G401 (cell line): ENCODE data around the gene SPOCK2. TPM values are rescaled to one million over a fixed set of nuclear protein-coding genes. Genes with fewer than 3 reads are reported as not detected.
A peak's percentile ranks its signal among the peaks of the same experiment; 100 is the strongest.

Experiments
- DNase-seq: peaks from one replicate; pipeline ENCODE4 v3.0.0-alpha.2; 2015; ENCODE audit warnings: low spot score
- in situ Hi-C: cut with HindIII; loops from 2 replicates; pipeline ENCODE4 v1.10.0; 2016; ENCODE audit warnings: low sequenced_read_pairs, mixed read lengths
- total RNA-seq: library from RNA; depleted of rRNA; stranded (reverse); fragments of >200 nt; shearing (Covaris generic); gene quantifications from 2 replicates; pipeline ENCODE4 v1.2.3, GENCODE V29; 2014; rRNA removed

The SPOCK2 gene
- total RNA-seq, 1 experiment from 2014 or later: 0.17 TPM

DNA sequence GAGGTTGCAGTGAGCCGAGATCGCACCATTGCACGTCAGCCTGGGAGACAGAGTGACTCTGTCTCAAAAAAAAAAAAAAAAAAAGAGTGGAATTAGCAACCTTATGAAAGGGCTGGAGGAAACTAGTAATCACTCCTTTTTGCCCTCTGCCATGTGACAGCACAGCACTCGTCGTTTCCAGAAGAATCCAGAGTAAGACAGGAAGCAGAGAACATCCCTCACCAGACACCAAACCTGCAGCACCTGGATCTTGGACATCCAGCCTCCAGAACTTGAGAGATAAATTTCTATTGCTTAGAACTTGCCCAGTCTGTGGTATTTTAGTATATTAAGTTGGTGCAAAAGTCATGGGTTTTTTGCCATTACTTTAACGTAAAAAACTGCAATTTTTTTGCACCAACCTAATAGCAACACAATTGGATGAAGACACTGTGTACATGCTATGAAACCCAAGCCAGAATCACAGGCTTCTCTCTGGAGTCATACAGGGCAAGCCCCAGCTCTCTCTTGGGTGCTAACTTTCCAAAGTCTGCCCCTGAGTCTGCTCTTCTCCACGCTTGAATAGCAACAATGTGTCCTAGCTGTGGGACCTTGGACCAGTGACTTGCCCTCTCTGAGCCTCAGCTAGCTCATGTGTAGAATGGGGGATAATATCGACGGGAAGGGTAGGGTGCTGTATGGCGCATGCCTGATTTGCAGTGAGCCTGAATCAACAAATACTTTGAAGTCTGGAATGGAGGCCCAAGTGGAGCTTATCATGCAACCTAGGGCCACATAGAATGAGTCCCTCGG is 69.1 kb downstream of the SPOCK2 start:
- in situ Hi-C loops: no loop called here
- no peak for DNase-seq

GRCh38 chr10:72016608-72017300 is 71.6 kb downstream of the SPOCK2 start:
- in situ Hi-C loops: no loop called here
- DNase-seq: no peak

DNA sequence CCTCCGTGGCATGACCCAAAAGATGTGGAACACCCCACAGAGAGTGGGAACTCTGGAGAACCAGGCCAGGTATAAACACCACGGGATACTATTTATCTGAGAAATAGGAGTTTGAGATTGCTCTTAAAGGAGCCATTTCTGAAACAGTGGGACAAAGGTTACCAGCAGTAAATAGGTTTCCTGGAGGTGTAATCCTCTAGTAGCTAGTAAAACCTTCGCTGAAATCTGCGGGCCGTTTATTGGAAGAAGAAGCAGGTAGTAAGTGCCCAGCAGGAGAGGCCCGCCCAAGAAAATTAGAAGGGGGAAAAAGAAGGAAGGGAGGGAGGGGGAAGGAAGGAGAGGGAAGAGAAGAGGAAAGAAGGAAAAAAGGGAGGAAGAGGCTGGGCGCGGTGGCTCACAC is 72.5 kb downstream of the SPOCK2 start:
- no peak for DNase-seq

DNA sequence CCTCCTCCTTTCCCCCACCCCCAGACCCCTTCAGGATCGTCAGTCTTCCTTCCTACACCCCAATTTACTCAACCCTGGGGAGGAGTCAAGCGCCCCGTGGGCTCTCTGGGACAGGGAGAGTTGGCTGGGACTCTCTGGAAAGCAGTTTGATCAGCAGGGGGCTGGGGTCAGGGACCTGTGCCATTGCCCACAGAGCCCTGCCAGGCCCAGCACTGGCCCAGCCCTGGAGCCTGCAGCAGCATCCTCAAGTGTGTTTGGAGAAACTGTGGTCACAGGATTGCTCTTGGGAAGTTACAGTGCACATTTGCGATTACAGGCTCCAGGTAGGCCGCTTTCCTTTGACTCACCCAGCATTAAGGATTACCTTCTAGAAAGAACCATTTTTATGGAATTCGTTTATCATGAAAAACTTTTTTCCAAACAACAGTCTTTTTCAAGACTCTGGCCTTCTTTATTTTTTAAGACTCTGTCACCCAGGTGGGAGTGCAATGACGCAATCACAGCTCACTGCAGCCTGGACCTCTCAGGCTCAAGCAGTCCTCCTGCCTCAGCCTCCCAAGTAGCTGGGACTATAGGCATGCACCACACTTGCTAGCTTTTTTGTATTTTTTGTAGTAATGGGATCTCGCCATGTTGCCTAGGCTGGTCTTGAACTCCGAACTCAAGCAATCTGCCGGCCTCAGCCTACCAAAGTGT is 73.4 kb downstream of the SPOCK2 start:
- in situ Hi-C loops: no loop called here
- no peak for DNase-seq

More for the DNA sequence above, 72.5 kb downstream of the SPOCK2 start:
- in situ Hi-C loops: no loop called here

DNA sequence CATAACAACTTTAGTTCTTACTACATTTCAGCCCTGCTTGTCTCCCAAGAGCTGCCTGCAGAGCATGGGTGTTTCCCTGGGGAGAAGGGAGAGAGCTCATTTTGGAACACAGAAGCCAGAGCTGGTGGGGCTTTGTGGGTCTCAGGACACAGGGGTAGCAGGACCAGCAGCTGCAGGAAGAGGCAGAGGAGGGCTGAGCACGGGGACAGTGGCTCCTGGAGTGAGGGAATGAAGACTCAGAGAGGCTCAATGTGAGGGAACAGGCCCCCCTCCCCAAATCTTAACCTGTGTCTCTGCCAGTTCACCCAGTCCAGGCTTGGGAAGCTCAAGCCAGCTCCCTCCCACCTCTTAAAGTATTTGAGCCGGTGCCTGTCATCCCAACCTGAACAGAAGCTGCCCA is 74.2 kb downstream of the SPOCK2 start:
- in situ Hi-C loops: no loop called here
- no peak for DNase-seq

- in situ Hi-C loops: no loop called here
- peak; percentile 83 for DNase-seq
Measured at GRCh38 chr10:72013202-72013945, 75.0 kb downstream of the SPOCK2 start.

GRCh38 chr10:72012796-72013195 is 75.6 kb downstream of the SPOCK2 start:
- in situ Hi-C loops: no loop called here
- DNase-seq: peak; percentile 63

DNA sequence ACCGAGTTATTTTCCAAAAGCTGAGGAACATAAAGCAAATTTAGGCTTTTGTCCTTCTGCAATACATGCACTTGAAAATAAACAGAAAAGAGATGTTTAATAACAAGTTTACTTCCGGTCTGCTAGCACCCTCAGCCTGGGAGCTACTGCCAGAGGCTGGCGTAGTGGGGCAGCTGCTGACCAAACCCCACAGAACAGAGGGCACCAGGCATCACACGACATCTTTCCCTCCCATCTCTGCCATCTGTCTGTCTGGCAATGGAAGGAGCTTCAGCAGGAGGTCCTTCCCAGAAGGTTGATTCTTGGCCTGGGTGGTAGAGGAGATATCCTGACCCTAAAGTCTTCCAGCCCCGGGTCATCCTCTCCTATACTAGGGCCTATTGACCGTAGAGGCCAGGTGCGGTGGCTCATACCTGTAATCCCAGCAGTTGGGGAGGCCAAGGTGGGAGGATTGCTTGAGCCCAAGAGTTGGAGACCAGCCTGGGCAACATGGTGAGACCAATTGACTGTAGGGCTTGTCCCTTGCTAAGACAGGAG is 76.3 kb downstream of the SPOCK2 start:
- in situ Hi-C loops: no loop called here
- no peak for DNase-seq

- in situ Hi-C loops: no loop called here
- no peak for DNase-seq
Measured at GRCh38 chr10:72011468-72011867, 76.9 kb downstream of the SPOCK2 start.

DNA sequence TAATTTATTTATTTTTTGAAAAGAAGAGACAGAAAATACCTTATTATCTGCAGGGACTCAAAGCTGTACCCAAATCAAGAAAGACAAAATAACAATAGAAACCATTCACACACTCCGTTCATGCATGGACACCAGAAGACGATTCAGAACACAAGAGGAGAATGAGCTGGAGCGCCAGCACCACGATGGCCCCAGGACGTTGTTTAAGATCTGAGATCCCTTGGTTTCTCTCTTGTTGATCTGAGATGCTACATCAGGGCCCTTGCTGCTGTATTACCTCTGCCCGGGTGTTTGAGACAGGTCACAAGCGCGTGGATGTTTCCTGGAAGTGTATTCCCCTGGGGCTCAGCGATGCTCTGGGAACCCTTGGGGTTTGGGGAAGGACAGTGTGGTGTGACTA is 77.3 kb downstream of the SPOCK2 start:
- DNase-seq: no peak
- in situ Hi-C loops: no loop called here

GRCh38 chr10:72010234-72010973 is 77.9 kb downstream of the SPOCK2 start:
- in situ Hi-C loops: no loop called here
- no peak for DNase-seq

GRCh38 chr10:72009425-72010081 is 78.8 kb downstream of the SPOCK2 start:
- no peak for DNase-seq
- in situ Hi-C loops: no loop called here

GRCh38 chr10:72009051-72009424 is 79.3 kb downstream of the SPOCK2 start:
- no peak for DNase-seq
- in situ Hi-C loops: no loop called here

Other genes starting within 250 kb of the SPOCK2 start
- gene PSAP, start 237.3 kb downstream of the SPOCK2 start, total RNA-seq: 582 and 588 TPM in 2 replicates
- gene CHST3, start 124.2 kb downstream of the SPOCK2 start, total RNA-seq: 26.6 and 29.9 TPM in 2 replicates
- 105 and 108 TPM in 2 replicates for gene ANAPC16, start 127.5 kb upstream of the SPOCK2 start, total RNA-seq
- gene ASCC1, start 127.7 kb upstream of the SPOCK2 start, total RNA-seq: 14.1 and 19.6 TPM in 2 replicates
- 192 and 262 TPM in 2 replicates for gene DDIT4, start 185.4 kb upstream of the SPOCK2 start, total RNA-seq